RCC 7860 (cell line): ENCODE data around the gene SMARCE1.
A peak's percentile ranks its signal among the peaks of the same experiment; 100 is the strongest.

Experiments used
- DNase-seq: peaks from one replicate; pipeline ENCODE4 v3.0.0-alpha.2; 2015; ENCODE audit warnings: low spot score
- FAIRE-seq: peaks from 2 replicates; lab custom pipeline; 2012; peaks lifted over from hg19 to GRCh38; lab: Jason Lieb, UNC

Gene SMARCE1

DNA sequence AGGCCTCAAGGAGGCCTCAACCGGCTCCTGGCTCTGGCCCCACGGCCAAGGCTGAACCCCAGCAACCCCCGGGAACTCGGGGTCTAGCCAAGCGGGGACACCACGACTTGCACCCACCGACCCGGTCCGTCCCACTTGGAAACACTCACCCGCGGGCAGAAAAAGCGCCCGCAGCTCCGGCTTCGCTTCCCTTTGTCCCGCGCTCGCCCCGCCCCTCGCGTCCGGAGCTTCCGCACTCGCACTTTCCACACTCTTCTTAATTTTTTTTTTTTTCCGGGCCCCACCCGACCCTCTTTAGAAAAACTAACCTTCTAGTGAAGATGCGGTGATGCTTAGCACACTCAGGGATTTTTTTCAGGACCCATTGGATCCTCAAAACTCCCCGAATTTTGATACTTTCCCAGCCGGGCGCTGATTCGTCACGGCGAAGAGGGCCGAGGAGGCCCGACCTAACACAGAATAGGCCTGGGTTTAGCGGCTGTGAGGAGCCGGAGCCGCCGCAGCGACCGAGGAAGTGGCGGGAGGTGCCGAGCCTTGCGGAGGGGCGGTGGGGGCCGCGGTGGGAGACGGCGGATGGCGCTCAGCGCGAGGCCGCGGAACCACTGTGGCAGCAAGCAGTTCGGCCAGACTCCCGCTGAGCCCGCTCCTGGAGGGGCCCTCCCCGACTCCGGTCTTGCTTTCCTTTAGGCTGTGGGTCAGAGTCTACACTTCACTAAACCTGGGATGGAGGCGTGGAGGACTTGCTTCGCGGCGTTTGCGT lies at the start of gene SMARCE1:
Gene SMARCE1, minus strand, starts transcription at position 195 of the 760 bp plus-strand sequence. CDS start 2,016 bp downstream, outside the sequence.
- DNase-seq, result peak; percentile 49
- no peak for FAIRE-seq

GRCh38 chr17:40697297-40697696 lies 49.7 kb upstream of the SMARCE1 start:
- DNase-seq (no peak), FAIRE-seq (no peak)

DNA sequence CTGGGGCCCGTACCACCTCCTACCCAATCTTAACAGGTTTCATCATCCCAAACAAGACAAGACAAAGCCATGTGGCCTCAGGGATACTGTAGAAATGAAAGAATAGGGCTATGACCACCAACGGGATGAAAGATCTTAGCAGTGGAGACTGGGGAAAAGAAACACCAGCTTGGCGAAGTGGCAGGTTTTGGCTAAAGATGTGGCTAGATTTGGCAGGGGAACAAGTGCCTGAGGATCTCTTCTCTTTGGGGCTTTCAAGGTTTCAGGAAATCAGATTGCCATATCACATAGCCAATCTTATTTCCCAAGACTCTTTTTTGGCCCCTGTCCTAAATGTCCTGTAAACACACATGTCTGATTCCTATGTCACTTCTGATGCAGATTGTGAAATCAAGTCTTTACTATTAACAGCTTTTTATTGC lies 49.0 kb upstream of the SMARCE1 start:
- DNase-seq, result no peak
- FAIRE-seq, result no peak

DNA sequence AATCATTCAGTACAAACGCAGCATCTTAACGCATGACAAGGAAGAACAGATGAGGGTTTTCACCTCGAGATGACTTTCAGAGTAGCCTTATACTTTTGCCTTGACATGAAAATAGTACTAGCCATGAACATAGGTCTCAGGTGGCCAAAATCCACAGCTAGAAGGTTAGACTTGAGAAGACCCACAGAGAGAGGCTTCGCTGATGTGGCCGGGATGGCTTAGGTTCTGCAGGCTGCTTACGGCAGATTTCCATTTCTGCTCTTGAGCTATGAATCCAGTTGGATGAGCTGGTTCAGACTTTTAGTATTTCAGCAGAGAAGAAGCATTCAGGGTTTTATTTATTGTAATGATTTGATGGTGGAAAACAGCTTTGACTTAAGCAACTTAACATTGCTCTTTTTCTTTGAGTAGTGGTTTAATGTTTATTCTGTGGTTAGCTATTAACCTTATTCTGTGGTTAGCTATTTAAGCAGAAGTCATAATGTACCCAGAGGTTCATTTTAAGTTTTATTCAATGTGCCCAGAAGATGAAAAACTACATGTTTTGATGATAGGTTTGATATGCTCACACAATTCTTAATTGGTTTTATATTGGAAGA lies 48.4 kb upstream of the SMARCE1 start:
- peak; percentile 89 for FAIRE-seq
- no peak for DNase-seq

- DNase-seq (no peak), FAIRE-seq (no peak)
These were observed 47.0 kb upstream of the SMARCE1 start for GRCh38 chr17:40694584-40694983.

- FAIRE-seq, result no peak
- DNase-seq, result no peak
These were observed 39.5 kb upstream of the SMARCE1 start for GRCh38 chr17:40687106-40687505.

GRCh38 chr17:40686192-40686591 lies 38.6 kb upstream of the SMARCE1 start:
- FAIRE-seq (no peak), DNase-seq (no peak)

- FAIRE-seq (no peak), DNase-seq (no peak)
These were observed 33.4 kb upstream of the SMARCE1 start for GRCh38 chr17:40680998-40681397.

- FAIRE-seq (peak; percentile 12), DNase-seq (no peak)
These were observed 31.9 kb upstream of the SMARCE1 start for GRCh38 chr17:40679523-40679907.

- FAIRE-seq (peak; percentile 74), DNase-seq (peak; percentile 16)
These were observed 31.4 kb upstream of the SMARCE1 start for GRCh38 chr17:40678902-40679522.

- no peak for DNase-seq
- no peak for FAIRE-seq
These were observed 28.3 kb upstream of the SMARCE1 start for GRCh38 chr17:40675905-40676304.

DNA sequence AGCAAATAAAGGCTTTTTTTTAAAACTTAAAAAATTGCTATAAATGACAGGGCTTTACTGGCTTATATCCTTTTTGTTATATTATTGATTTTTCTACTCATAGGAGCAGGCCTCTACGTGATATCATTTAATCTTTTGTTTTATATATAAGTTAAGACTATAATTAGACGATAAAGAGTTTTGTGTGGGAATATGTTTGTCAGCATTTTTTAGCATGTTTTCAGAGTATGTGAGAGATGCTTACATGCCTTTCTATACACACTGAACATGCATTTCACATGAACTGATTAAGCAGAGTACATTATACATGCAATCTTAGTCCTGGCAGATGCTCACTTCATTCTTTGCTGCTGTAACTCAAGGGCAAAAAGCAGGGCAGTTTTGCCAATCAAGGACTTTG lies 25.0 kb upstream of the SMARCE1 start:
- no peak for FAIRE-seq
- DNase-seq, result no peak

- DNase-seq (no peak), FAIRE-seq (no peak)
These were observed 23.7 kb upstream of the SMARCE1 start for GRCh38 chr17:40671282-40671681.

GRCh38 chr17:40666331-40666730 lies 18.7 kb upstream of the SMARCE1 start:
- peak; percentile 89 for FAIRE-seq
- peak; percentile 22 for DNase-seq

- no peak for FAIRE-seq
- DNase-seq, result no peak
These were observed 17.1 kb upstream of the SMARCE1 start, which contains the start of gene KRT222 for GRCh38 chr17:40664582-40665333. Gene KRT222 (minus strand): TSS chr17:40665177. CDS start chr17:40665099, 78 bp downstream.

DNA sequence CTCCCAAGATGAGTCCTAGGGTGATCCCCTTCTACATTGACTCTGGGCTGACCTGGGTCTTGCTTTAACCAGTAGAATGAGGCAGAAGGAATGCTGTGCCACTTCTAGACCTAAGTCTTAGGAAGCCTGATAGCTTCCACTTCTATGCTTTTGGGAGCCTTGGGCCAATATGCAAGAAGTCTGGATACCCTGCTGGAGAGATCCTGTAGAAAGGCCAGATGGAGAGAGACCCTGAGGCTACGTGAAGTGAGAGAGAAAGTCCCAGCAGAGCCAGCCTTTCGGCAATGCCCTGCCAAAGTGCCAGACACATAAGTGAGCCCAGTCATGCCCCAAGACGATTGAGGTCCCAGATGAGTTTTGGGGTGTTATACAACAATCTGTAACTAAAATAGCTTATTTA lies 15.6 kb upstream of the SMARCE1 start:
- DNase-seq (no peak), FAIRE-seq (no peak)

DNA sequence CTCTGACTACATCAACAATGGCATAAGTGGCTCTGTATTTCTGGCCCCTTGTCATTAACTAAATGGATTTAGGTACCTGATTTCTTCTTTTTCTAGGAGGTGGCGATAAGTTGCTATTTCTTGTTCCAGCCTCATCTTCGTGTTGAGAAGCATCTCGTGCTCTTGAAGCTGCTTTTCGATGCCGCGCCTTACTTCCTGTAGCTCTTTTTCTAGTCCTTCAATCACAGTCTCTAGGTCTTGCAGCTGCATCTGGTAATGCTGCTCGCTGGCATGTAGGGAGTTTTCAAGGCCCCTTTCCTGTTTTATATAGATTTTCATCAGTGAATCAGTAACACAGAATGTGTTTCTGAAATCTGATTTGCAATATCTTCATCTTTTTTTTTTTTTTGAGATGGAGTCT lies 12.3 kb upstream of the SMARCE1 start:
- DNase-seq (no peak), FAIRE-seq (no peak)

GRCh38 chr17:40658396-40658795 lies 10.8 kb upstream of the SMARCE1 start:
- FAIRE-seq (no peak), DNase-seq (no peak)

GRCh38 chr17:40651939-40652338 lies 4.3 kb upstream of the SMARCE1 start:
- no peak for FAIRE-seq
- DNase-seq, result no peak

DNA sequence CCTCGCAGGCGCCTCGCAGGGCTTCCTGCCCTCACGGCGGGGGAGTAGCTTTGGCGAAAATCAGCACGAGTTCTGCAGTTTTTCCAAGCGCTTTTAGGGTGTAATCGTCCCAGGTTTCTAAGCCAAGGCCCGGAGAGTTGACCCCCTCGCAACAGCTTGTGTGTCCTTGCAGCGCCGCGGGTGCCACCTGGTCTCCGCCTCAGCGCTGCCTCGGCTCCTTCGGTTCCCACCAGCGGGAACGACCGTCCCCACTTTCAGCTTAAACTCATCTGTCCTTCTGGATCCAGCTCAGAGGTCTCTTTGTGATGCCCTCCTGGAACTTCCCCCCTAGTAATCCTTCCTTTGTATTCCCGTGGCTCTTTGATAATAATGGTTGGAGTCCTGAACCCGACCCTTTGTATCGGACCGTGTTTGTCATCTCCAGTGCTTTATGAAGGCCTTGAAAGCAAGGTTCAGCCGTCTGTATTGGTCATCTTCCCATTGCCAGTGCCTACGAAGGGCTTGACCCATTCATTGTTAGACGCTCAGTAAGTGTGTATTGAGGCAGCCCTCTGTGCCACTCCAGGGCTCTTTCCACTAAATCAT lies 858 bp upstream of the SMARCE1 start:
- no peak for FAIRE-seq
- no peak for DNase-seq
